Left ventricle myocardium superior (tissue), 1 donor: Measurements from ENCODE around the gene TEX11. TPM values are rescaled to one million over a fixed set of nuclear protein-coding genes. Genes with fewer than 3 reads are reported as not detected.
"Not testable (repeated sequence)": the region's sequence is repeated elsewhere in the genome, so short reads cannot be mapped to it uniquely, and the experiment has no call there.

Experiments
- ATAC-seq: fragments of 200-7000 bp; cut with Tn5 transposase; one replicate; pipeline ENCODE4 v1.9.1; 2020; ENCODE audit warnings: mild to moderate bottlenecking, moderate library complexity
- DNase-seq: peaks from one replicate; pipeline ENCODE4 v3.0.0-alpha.2; 2020
- intact Hi-C: fragments of 100-400 bp; cut with micrococcal nuclease; formaldehyde crosslinking; loops from one replicate; pipeline ENCODE4 v1.11.0; 2022
- long read RNA-seq: library from polyadenylated mRNA; unstranded; transcript quantifications from one replicate; pipeline ENCODE4 v2.0.0, GENCODE V29; 2021
- total RNA-seq: library from RNA; stranded (reverse); fragmentation: NEBNext Ultra II Directional; extraction: Animal tissue kit (Norgen Biotek cat#: 25700); gene quantifications from one replicate; pipeline ENCODE4 v1.2.1, GENCODE V29; 2021
- donor health status: DM: no; HTN: yes; CAD: no; lungs with severe emphysema.

The TEX11 gene
- total RNA-seq = not detected
- long read RNA-seq = 0 reads

GRCh38 chrX:70908541-70908940, at the start of gene TEX11:
Gene TEX11, minus strand, starts transcription at chrX:70908711. Its CDS starts 922 bp downstream, at chrX:70907789.
- ATAC-seq = no peak
- no peak for DNase-seq
- intact Hi-C loops = no loop called here

GRCh38 chrX:70954871-70955270, 46.4 kb upstream of the TEX11 start:
- ATAC-seq = no peak
- intact Hi-C loops = no loop called here
- DNase-seq = no peak

GRCh38 chrX:70924294-70924911, 15.9 kb upstream of the TEX11 start:
- intact Hi-C loops = no loop called here
- no peak for ATAC-seq
- no peak for DNase-seq

GRCh38 chrX:70922774-70923473, 14.4 kb upstream of the TEX11 start:
- no peak for ATAC-seq
- intact Hi-C loops = no loop called here
- no peak for DNase-seq

- ATAC-seq (no peak), DNase-seq (no peak)
- intact Hi-C loops = no loop called here
Observed at GRCh38 chrX:70921709-70922352, 13.3 kb upstream of the TEX11 start.

GRCh38 chrX:70916754-70917153, 8.2 kb upstream of the TEX11 start:
- no peak for ATAC-seq
- intact Hi-C loops = no loop called here
- no peak for DNase-seq

- no peak for DNase-seq
- ATAC-seq = no peak
- intact Hi-C loops = no loop called here
Observed at GRCh38 chrX:70907900-70908299, 611 bp downstream of the TEX11 start.

- ATAC-seq = no peak
- DNase-seq = no peak
- intact Hi-C loops = no loop called here
Observed at GRCh38 chrX:70901465-70901864, 7.0 kb downstream of the TEX11 start.

GRCh38 chrX:70890441-70890840, 18.1 kb downstream of the TEX11 start:
- intact Hi-C loops, DNase-seq, ATAC-seq: not testable (repeated sequence)

- intact Hi-C loops = no loop called here
- no peak for ATAC-seq
- DNase-seq = no peak
Observed at GRCh38 chrX:70878902-70879301, 29.6 kb downstream of the TEX11 start.

GRCh38 chrX:70852294-70852693, 56.2 kb downstream of the TEX11 start:
- no peak for DNase-seq
- no peak for ATAC-seq
- intact Hi-C loops = no loop called here

- intact Hi-C loops, ATAC-seq, DNase-seq: not testable (repeated sequence)
Observed at GRCh38 chrX:70844081-70844480, 64.4 kb downstream of the TEX11 start.

- DNase-seq, intact Hi-C loops, ATAC-seq: not testable (repeated sequence)
Observed at GRCh38 chrX:70843620-70844019, 64.9 kb downstream of the TEX11 start.

- intact Hi-C loops = no loop called here
- no peak for ATAC-seq
- no peak for DNase-seq
Observed at GRCh38 chrX:70834589-70834988, 73.9 kb downstream of the TEX11 start.

GRCh38 chrX:70826715-70827114, 81.8 kb downstream of the TEX11 start:
- no peak for DNase-seq
- no peak for ATAC-seq
- intact Hi-C loops = no loop called here

GRCh38 chrX:70825366-70825765, 83.1 kb downstream of the TEX11 start:
- intact Hi-C loops = no loop called here
- no peak for DNase-seq
- no peak for ATAC-seq

GRCh38 chrX:70808942-70809940, 99.3 kb downstream of the TEX11 start:
- intact Hi-C loops = no loop called here
- DNase-seq (no peak), ATAC-seq (no peak)

GRCh38 chrX:70806081-70806480, 102.4 kb downstream of the TEX11 start:
- intact Hi-C loops = no loop called here
- DNase-seq (no peak), ATAC-seq (no peak)

GRCh38 chrX:70796742-70797141, 111.8 kb downstream of the TEX11 start:
- ATAC-seq, intact Hi-C loops: not testable (repeated sequence)

More at GRCh38 chrX:70796742-70797141, 111.8 kb downstream of the TEX11 start:
- DNase-seq = not testable (repeated sequence)
